ENCODE results near the gene UBAC1. TPM values are rescaled to one million over a fixed set of nuclear protein-coding genes. Genes with fewer than 3 reads are reported as not detected.

UBAC1 gene
- total RNA-seq, 1 experiment from 2014 or later, result 55.6 TPM

DNA sequence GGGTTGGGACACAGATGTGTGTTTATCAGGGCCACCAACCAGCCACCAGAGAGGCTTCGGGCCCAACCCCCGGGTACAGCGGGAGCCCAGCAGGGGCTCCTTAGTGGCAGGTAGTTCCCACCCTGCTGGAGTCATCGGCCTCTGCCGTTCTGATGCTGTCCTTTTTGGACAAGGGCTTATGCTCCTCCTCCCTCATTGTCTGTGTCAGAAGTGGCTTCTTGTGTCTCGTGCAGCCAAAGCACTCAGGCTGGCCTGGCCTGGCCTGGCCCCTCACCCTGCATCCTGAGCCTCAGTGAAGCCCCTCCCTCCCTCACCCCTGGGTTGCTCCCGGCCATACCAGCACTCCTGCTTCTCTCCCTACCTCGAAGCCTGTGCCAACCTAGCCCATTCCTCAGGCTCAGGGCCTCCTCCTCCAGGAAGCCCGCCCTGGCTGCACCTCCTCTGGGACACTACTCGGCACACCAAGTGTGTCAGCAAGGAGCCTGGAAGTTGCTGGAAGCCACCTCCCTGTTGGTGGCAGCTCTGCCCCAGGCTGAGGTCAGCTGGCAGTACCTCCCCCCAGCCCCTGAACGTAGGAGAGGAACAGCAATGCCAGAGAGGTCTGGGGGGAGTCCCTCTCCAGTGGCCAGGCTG is 4.1 kb upstream of the UBAC1 start:
- Mint-ChIP-seq H3K4me3 (no peak overlapping the region), H3K9me3 (no peaks in the 10 kb centered on the region), H3K4me1 (peaks cover 25% of the 10 kb centered on the region), H3K36me3 (no peaks in the 10 kb centered on the region), H3K27me3 (ENCODE audit: low read depth) (no peaks in the 10 kb centered on the region), H3K27ac (no peak overlapping the region)
- TF ChIP-seq IRF2 (CRISPR knock-in tag; IDR thresholded peaks at IDR 0.05; ENCODE audit: borderline replicate concordance, low read depth) (no peak), ZNF121 (CRISPR knock-in tag; IDR thresholded peaks at IDR 0.05) (no peak), GRHL2 (CRISPR knock-in tag; IDR thresholded peaks at IDR 0.05; ENCODE audit: insufficient replicate concordance, severe bottlenecking) (no peak), ZNF317 (CRISPR knock-in tag; IDR thresholded peaks at IDR 0.05; ENCODE audit: borderline replicate concordance, low read depth) (no peak), ZNF219 (CRISPR knock-in tag; IDR thresholded peaks at IDR 0.05; ENCODE audit: borderline replicate concordance) (no peak), OVOL2 (CRISPR knock-in tag; IDR thresholded peaks at IDR 0.05; ENCODE audit: borderline replicate concordance) (no peak), NFATC4 (CRISPR knock-in tag; IDR thresholded peaks at IDR 0.05) (no peak), GTF2I (CRISPR knock-in tag; conservative IDR thresholded peaks at IDR 0.05) (no peak), SMAD4 (CRISPR knock-in tag; IDR thresholded peaks at IDR 0.05) (no peak), PRRX2 (CRISPR knock-in tag; IDR thresholded peaks at IDR 0.05) (no peak), FOXJ3 (CRISPR knock-in tag; IDR thresholded peaks at IDR 0.05; ENCODE audit: borderline replicate concordance) (no peak)
- TF ChIP-seq, protein P1, sequence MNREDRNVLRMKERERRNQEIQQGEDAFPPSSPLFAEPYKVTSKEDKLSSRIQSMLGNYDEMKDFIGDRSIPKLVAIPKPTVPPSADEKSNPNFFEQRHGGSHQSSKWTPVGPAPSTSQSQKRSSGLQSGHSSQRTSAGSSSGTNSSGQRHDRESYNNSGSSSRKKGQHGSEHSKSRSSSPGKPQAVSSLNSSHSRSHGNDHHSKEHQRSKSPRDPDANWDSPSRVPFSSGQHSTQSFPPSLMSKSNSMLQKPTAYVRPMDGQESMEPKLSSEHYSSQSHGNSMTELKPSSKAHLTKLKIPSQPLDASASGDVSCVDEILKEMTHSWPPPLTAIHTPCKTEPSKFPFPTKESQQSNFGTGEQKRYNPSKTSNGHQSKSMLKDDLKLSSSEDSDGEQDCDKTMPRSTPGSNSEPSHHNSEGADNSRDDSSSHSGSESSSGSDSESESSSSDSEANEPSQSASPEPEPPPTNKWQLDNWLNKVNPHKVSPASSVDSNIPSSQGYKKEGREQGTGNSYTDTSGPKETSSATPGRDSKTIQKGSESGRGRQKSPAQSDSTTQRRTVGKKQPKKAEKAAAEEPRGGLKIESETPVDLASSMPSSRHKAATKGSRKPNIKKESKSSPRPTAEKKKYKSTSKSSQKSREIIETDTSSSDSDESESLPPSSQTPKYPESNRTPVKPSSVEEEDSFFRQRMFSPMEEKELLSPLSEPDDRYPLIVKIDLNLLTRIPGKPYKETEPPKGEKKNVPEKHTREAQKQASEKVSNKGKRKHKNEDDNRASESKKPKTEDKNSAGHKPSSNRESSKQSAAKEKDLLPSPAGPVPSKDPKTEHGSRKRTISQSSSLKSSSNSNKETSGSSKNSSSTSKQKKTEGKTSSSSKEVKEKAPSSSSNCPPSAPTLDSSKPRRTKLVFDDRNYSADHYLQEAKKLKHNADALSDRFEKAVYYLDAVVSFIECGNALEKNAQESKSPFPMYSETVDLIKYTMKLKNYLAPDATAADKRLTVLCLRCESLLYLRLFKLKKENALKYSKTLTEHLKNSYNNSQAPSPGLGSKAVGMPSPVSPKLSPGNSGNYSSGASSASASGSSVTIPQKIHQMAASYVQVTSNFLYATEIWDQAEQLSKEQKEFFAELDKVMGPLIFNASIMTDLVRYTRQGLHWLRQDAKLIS (CRISPR knock-in tag; IDR thresholded peaks at IDR 0.05; ENCODE audit: borderline replicate concordance), result no peak
- TF ChIP-seq, protein P2, sequence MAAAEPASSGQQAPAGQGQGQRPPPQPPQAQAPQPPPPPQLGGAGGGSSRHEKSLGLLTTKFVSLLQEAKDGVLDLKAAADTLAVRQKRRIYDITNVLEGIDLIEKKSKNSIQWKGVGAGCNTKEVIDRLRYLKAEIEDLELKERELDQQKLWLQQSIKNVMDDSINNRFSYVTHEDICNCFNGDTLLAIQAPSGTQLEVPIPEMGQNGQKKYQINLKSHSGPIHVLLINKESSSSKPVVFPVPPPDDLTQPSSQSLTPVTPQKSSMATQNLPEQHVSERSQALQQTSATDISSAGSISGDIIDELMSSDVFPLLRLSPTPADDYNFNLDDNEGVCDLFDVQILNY (CRISPR knock-in tag; IDR thresholded peaks at IDR 0.05), result no peak
- no peak for ATAC-seq
- ChIA-PET POLR2A (no interaction called here), CTCF (interaction anchor here (3.5 kb wide), 1 partner anchor 173 kb away, joined by 28 read pairs; no protein-coding TSS in a partner anchor)
- DNase-seq (ENCODE audit: low spot score), result no peak

DNA sequence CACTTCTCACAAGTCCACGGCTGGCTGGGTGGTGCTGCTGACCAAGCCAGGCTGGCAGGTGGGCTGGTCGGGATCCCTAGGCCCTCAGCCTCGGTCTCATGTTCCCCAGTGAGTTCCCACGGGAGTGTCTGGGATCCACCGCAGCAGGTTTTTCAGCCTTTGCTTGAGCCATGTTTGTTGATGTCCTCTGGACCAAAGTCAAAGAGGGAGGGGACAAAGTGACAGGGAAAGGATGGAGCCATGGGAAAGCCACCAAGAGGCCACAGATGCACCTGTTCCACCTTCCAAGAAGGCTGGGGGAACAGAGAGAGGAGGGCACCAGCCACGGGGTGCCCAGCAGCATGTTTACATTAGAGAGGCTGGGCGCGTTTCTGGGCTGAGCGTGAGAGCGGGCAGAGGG is 2.8 kb upstream of the UBAC1 start:
- Mint-ChIP-seq H3K4me3 (no peak overlapping the region), H3K9me3 (no peaks in the 10 kb centered on the region), H3K27ac (no peak overlapping the region; the same call in 1 of the 2 replicates), H3K4me1 (peaks cover 31% of the 10 kb centered on the region), H3K36me3 (no peaks in the 10 kb centered on the region), H3K27me3 (ENCODE audit: low read depth) (no peaks in the 10 kb centered on the region)
- ATAC-seq (no peak), DNase-seq (ENCODE audit: low spot score) (no peak)
- ChIA-PET CTCF (no interaction called here), POLR2A (no interaction called here)
- TF ChIP-seq ZBTB21 (CRISPR knock-in tag; IDR thresholded peaks at IDR 0.05; ENCODE audit: borderline replicate concordance), result no peak
- no peak for TF ChIP-seq ETV6 (CRISPR knock-in tag; IDR thresholded peaks at IDR 0.05)
- TF ChIP-seq, protein P3, sequence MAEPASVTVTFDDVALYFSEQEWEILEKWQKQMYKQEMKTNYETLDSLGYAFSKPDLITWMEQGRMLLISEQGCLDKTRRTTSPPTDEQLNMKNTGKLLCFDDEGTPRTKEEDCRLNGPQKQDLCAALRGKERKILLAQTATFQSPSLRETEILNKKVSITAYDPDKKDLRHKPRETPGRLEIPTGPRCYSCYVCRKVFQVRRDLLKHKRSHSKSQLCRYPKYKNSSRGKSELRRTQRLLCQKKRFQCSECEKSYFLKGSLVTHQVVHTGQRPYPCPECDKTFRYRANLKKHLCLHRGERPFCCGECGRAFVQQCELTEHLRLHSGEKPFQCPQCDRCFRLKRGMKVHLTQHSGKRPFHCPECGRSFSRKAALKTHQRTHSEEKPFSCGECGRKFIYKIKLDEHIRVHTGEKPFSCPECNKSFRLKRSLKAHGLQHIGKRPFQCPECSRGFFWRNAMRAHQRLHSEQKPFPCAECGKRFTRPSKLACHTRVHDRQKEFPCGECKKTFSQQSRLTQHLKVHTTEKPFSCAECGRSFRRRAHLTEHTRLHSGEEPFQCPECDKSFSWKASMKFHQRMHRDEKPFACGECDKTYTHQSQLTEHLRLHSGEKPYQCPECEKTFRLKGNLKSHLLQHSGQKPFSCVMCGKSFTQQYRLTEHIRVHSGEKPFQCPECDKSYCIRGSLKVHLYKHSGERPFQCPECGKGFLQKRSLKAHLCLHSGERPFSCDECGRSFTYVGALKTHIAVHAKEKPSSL (CRISPR knock-in tag; conservative IDR thresholded peaks at IDR 0.05), result no peak
- TF ChIP-seq TP53 (CRISPR knock-in tag; IDR thresholded peaks at IDR 0.05), result no peak
- TF ChIP-seq GRHL2 (CRISPR knock-in tag; IDR thresholded peaks at IDR 0.05; ENCODE audit: insufficient replicate concordance, severe bottlenecking), result no peak
- no peak for TF ChIP-seq NFE2L1 (CRISPR knock-in tag; IDR thresholded peaks at IDR 0.05)
- TF ChIP-seq ZNF219 (CRISPR knock-in tag; IDR thresholded peaks at IDR 0.05; ENCODE audit: borderline replicate concordance), result no peak
- TF ChIP-seq, protein P4, sequence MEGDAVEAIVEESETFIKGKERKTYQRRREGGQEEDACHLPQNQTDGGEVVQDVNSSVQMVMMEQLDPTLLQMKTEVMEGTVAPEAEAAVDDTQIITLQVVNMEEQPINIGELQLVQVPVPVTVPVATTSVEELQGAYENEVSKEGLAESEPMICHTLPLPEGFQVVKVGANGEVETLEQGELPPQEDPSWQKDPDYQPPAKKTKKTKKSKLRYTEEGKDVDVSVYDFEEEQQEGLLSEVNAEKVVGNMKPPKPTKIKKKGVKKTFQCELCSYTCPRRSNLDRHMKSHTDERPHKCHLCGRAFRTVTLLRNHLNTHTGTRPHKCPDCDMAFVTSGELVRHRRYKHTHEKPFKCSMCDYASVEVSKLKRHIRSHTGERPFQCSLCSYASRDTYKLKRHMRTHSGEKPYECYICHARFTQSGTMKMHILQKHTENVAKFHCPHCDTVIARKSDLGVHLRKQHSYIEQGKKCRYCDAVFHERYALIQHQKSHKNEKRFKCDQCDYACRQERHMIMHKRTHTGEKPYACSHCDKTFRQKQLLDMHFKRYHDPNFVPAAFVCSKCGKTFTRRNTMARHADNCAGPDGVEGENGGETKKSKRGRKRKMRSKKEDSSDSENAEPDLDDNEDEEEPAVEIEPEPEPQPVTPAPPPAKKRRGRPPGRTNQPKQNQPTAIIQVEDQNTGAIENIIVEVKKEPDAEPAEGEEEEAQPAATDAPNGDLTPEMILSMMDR (IDR thresholded peaks at IDR 0.05), result no peak
- no peak for TF ChIP-seq PRRX2 (CRISPR knock-in tag; IDR thresholded peaks at IDR 0.05)
- TF ChIP-seq, protein P5, sequence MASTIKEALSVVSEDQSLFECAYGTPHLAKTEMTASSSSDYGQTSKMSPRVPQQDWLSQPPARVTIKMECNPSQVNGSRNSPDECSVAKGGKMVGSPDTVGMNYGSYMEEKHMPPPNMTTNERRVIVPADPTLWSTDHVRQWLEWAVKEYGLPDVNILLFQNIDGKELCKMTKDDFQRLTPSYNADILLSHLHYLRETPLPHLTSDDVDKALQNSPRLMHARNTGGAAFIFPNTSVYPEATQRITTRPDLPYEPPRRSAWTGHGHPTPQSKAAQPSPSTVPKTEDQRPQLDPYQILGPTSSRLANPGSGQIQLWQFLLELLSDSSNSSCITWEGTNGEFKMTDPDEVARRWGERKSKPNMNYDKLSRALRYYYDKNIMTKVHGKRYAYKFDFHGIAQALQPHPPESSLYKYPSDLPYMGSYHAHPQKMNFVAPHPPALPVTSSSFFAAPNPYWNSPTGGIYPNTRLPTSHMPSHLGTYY (CRISPR knock-in tag; IDR thresholded peaks at IDR 0.05), result no peak
- TF ChIP-seq ESRRA (CRISPR knock-in tag; IDR thresholded peaks at IDR 0.05; ENCODE audit: borderline replicate concordance), result no peak

All from WTC11 (cell line).